Measurements from ENCODE around the gene RABL2B. TPM values are rescaled to one million over a fixed set of nuclear protein-coding genes. Genes with fewer than 3 reads are reported as not detected.

Gene RABL2B
- total RNA-seq, 3 donors from 2014 or later = 24.8 to 39.5 (median 38.4) TPM

GRCh38 chr22:50728523-50728931 is 54.9 kb downstream of the RABL2B start:
- H3K4me3 ChIP-seq = no peak overlapping the region
- ATAC-seq (no peak), DNase-seq (peak in 2 of 3 donors; percentile 6 to 31)
- no peaks in the 10 kb centered on the region for H3K36me3 ChIP-seq (ENCODE audit: low read depth)
- intact Hi-C loops (cut with DNase I, micrococcal nuclease) = no loop called here
- H3K9me3 ChIP-seq = no peaks in the 10 kb centered on the region
- TF ChIP-seq, protein P1, sequence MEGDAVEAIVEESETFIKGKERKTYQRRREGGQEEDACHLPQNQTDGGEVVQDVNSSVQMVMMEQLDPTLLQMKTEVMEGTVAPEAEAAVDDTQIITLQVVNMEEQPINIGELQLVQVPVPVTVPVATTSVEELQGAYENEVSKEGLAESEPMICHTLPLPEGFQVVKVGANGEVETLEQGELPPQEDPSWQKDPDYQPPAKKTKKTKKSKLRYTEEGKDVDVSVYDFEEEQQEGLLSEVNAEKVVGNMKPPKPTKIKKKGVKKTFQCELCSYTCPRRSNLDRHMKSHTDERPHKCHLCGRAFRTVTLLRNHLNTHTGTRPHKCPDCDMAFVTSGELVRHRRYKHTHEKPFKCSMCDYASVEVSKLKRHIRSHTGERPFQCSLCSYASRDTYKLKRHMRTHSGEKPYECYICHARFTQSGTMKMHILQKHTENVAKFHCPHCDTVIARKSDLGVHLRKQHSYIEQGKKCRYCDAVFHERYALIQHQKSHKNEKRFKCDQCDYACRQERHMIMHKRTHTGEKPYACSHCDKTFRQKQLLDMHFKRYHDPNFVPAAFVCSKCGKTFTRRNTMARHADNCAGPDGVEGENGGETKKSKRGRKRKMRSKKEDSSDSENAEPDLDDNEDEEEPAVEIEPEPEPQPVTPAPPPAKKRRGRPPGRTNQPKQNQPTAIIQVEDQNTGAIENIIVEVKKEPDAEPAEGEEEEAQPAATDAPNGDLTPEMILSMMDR (IDR thresholded peaks at IDR 0.05) = no peak
- H3K4me1 ChIP-seq (ENCODE audit: low read depth) = no peaks in the 10 kb centered on the region

GRCh38 chr22:50727678-50728522 is 55.5 kb downstream of the RABL2B start:
- Histone ChIP-seq H3K36me3 (ENCODE audit: low read depth) (no peaks in the 10 kb centered on the region), H3K4me3 (no peak overlapping the region), H3K4me1 (ENCODE audit: low read depth) (no peaks in the 10 kb centered on the region), H3K9me3 (no peaks in the 10 kb centered on the region)
- TF ChIP-seq, protein P1 (IDR thresholded peaks at IDR 0.05) = no peak
- DNase-seq (peak in 2 of 3 donors; percentile 11 to 22), ATAC-seq (no peak)
- intact Hi-C loops (cut with DNase I, micrococcal nuclease) = no loop called here

DNA sequence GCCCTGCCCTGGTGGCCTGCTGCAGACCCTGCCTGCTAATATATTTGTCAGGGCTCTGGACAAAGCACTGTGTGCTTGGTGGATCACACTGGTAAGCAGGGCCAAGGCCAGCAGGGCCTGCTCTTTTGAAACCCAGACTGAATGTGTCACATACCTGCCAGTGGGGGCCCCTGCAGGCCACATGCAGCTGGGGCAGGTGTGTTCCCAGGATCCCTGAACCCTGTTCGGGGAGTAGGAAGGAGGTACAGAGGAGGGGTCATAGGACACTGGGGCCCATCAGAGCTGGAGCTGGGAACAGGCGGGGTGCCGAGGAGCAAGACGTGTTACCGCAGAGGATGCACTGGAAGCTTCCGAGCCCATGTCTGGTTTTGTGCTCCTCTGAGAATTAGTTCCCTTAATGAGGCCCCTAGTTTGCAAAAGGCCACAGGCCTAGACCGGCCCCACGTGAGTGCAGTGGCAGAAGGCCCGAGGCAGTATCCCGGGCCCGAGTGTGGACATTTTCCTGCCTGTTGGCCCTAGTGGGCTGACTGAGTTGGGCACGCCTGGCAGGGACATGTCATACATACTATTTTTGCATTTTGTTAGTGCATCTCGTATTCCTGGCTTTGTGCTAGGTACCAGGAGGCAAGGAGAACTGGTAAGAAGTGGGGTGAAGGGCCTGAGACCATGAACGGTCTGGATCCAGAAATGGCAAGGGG is 56.6 kb downstream of the RABL2B start:
- no peak for ATAC-seq
- H3K36me3 ChIP-seq (ENCODE audit: low read depth) = no peaks in the 10 kb centered on the region

DNA sequence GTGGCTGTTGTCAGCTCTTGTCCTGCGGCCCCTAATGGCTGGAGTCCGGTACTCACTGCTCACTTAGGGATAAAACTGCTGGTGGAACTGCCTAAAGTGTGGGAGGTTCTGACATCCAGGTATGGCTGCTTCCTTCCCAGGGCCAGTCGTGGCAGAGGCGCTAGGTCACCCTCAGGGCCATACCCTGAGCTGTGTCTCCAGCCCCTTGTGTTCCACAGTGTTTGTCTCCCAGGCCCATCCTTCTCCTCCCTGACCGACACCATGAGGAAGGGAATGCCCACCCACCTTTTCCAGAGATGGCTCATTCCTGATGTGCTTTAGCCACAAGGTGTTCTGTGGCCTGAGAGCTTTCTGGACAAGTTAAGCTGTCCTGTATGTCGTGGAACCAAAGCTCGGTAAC is 57.8 kb downstream of the RABL2B start:
- ATAC-seq = no peak
- no peaks in the 10 kb centered on the region for H3K9me3 ChIP-seq
- TF ChIP-seq, protein P1 (IDR thresholded peaks at IDR 0.05) = no peak
- no peak for DNase-seq
- no peaks in the 10 kb centered on the region for H3K36me3 ChIP-seq (ENCODE audit: low read depth)
- no peak overlapping the region for H3K4me3 ChIP-seq
- no peaks in the 10 kb centered on the region for H3K4me1 ChIP-seq (ENCODE audit: low read depth)
- intact Hi-C loops (cut with DNase I, micrococcal nuclease) = no loop called here

More for the DNA sequence above, 56.6 kb downstream of the RABL2B start:
- Histone ChIP-seq H3K9me3 (no peaks in the 10 kb centered on the region), H3K4me3 (no peak overlapping the region), H3K4me1 (ENCODE audit: low read depth) (no peaks in the 10 kb centered on the region)
- intact Hi-C loops (cut with DNase I, micrococcal nuclease) = no loop called here
- TF ChIP-seq, protein P1 (IDR thresholded peaks at IDR 0.05) = no peak
- peak in 2 of 3 donors; percentile 11 to 19 for DNase-seq

- DNase-seq (no peak), ATAC-seq (no peak)
- no peaks in the 10 kb centered on the region for H3K9me3 ChIP-seq
- no peaks in the 10 kb centered on the region for H3K4me1 ChIP-seq (ENCODE audit: low read depth)
- no peak overlapping the region for H3K4me3 ChIP-seq
- no peaks in the 10 kb centered on the region for H3K36me3 ChIP-seq (ENCODE audit: low read depth)
- intact Hi-C loops (cut with DNase I, micrococcal nuclease) = no loop called here
- TF ChIP-seq, protein P1 (IDR thresholded peaks at IDR 0.05) = no peak
Observed at GRCh38 chr22:50724616-50725015, 58.8 kb downstream of the RABL2B start.

Data from mucosa of descending colon (tissue), 3 donors.